ENCODE data around the gene PBX1. TPM values are rescaled to one million over a fixed set of nuclear protein-coding genes. Genes with fewer than 3 reads are reported as not detected.

PBX1 gene
- total and polyA plus RNA-seq, 10 of the 15 experiments (the other 5 are each of a cell fraction or from before 2014, with no cell fraction given): 0.05 to 0.28 (median 0.11) TPM; not detected in 5

- Histone ChIP-seq H3K4me3 (no peak overlapping the region), H3K27ac (ENCODE audit: control insufficient read depth, insufficient read depth) (no peak overlapping the region), H2AFZ (ENCODE audit: control insufficient read depth, low read depth, low read length) (no peak overlapping the region), H3K9me3 (replicated peaks; ENCODE audit: control insufficient read depth, insufficient read depth, low read length) (no peaks in the 10 kb centered on the region), H3K4me2 (ENCODE audit: control insufficient read depth, insufficient read depth) (no peak overlapping the region), H3K9ac (ENCODE audit: control insufficient read depth, insufficient read depth, low read length) (no peak overlapping the region), H3K79me2 (ENCODE audit: control insufficient read depth, insufficient read depth, low read length) (no peaks in the 10 kb centered on the region), H3K36me3 (ENCODE audit: control insufficient read depth in 2 of 2, insufficient read depth in 2 of 2, low read length in 1 of 2) (no peaks in the 10 kb centered on the region), H3K27me3 (replicated peaks in 1 of 2; ENCODE audit: control insufficient read depth in 2 of 2, insufficient read depth in 2 of 2, low read length in 1 of 2) (no peaks in the 10 kb centered on the region), H4K20me1 (ENCODE audit: control insufficient read depth, insufficient read depth) (no peaks in the 10 kb centered on the region), H3K4me1 (ENCODE audit: control insufficient read depth, insufficient read depth, low read length) (no peaks in the 10 kb centered on the region)
- intact Hi-C loops (cut with micrococcal nuclease; ENCODE audit: unreplicated experiment): no loop called here
- ChIA-PET RAD21 (ENCODE audit: unreplicated experiment) (no interaction called here), SMC1A (ENCODE audit: uncharacterized antibody, unreplicated experiment) (interaction anchor here (1.5 kb wide), 1 partner anchor 16 kb away, joined by 4 read pairs; no protein-coding TSS in a partner anchor), CTCF (no interaction called here), POLR2A (no interaction called here)
- WGBS (ENCODE audit: insufficient coverage, insufficient replicate concordance, low lambda C conversion rate, missing lambda C conversion rate): 0% methylated on average over 1 of the region's 1 CpG
- in situ Hi-C loops (cut with MboI): no loop called here
- TF ChIP-seq IKZF1 (conservative IDR thresholded peaks at IDR 0.05): no peak
- no peak for TF ChIP-seq BMI1 (IDR thresholded peaks at IDR 0.05; ENCODE audit: borderline replicate concordance)
- TF ChIP-seq E4F1 (IDR thresholded peaks at IDR 0.05; ENCODE audit: borderline replicate concordance, partially characterized antibody): no peak
- no peak for TF ChIP-seq ESRRA (IDR thresholded peaks at IDR 0.05; ENCODE audit: low read length)
- no peak for TF ChIP-seq CBX5 (IDR thresholded peaks at IDR 0.05; ENCODE audit: low read depth)
- no peak for TF ChIP-seq JUND (IDR thresholded peaks at IDR 0.05; ENCODE audit: low read depth, low read length)
- TF ChIP-seq CHD1 (IDR thresholded peaks at IDR 0.05; ENCODE audit: low read depth, low read length): no peak
- TF ChIP-seq FOS (IDR thresholded peaks at IDR 0.05; ENCODE audit: borderline replicate concordance, extremely low read depth, insufficient read length): no peak
- TF ChIP-seq WRNIP1 (IDR thresholded peaks at IDR 0.05; ENCODE audit: borderline replicate concordance, low read depth, low read length): no peak
- no peak for TF ChIP-seq BHLHE40 (IDR thresholded peaks at IDR 0.05; ENCODE audit: borderline replicate concordance in 1 of 2, low read depth in 2 of 2, low read length in 1 of 2)
- no peak for ATAC-seq
- DNase-seq (ENCODE audit: low read depth, low spot score): no peak
- no peak for FAIRE-seq
- BruUV-seq (replicated peaks): no TSS peak
These were observed 207.2 kb downstream of the PBX1 start for GRCh38 chr1:164765992-164766720.
